H9 (cell line): Measurements from ENCODE around the gene TREML4. TPM values are rescaled to one million over a fixed set of nuclear protein-coding genes. Genes with fewer than 3 reads are reported as not detected.

Source experiments
- DNase-seq: peaks from one replicate; pipeline ENCODE4 v3.0.0-alpha.2; 2017
- H2AFZ ChIP-seq: one replicate; pipeline ENCODE4 v1.6.1; 2013; ENCODE audit warnings: mild to moderate bottlenecking, low read length, control low read depth, moderate library complexity
- H2AK5ac ChIP-seq: 2 replicates; pipeline ENCODE4 v1.6.1; 2013; ENCODE audit warnings: low read length, control low read depth, mixed read lengths; ENCODE audit not compliant: insufficient read length
- H2BK120ac ChIP-seq: one replicate; pipeline ENCODE4 v1.6.1; 2013; ENCODE audit warnings: low read depth, mild to moderate bottlenecking, low read length, control low read depth, inconsistent platforms; ENCODE audit not compliant: poor library complexity, severe bottlenecking
- H2BK12ac ChIP-seq: 2 replicates; pipeline ENCODE4 v1.6.1; 2013; ENCODE audit warnings: low read length, control low read depth, mixed read lengths, low read depth; ENCODE audit not compliant: insufficient read length
- H2BK15ac ChIP-seq: 2 replicates; pipeline ENCODE4 v1.6.1; 2013; ENCODE audit warnings: low read depth, low read length, control low read depth
- H2BK20ac ChIP-seq: one replicate; pipeline ENCODE4 v1.6.1; 2013; ENCODE audit warnings: low read depth, mild to moderate bottlenecking, low read length, control low read depth, inconsistent platforms; ENCODE audit not compliant: poor library complexity, severe bottlenecking
- H2BK5ac ChIP-seq: 2 replicates; pipeline ENCODE4 v1.6.1; 2013; ENCODE audit warnings: low read length, control low read depth, mixed read lengths; ENCODE audit not compliant: insufficient read length
- H3K14ac ChIP-seq: 2 replicates; pipeline ENCODE4 v1.6.1; 2013; ENCODE audit warnings: low read length, control low read depth; ENCODE audit not compliant: insufficient read depth
- H3K18ac ChIP-seq: 2 replicates; pipeline ENCODE4 v1.6.1; 2013; ENCODE audit warnings: low read depth, mild to moderate bottlenecking, mixed read lengths, low read length, control low read depth; ENCODE audit not compliant: insufficient read length
- H3K23ac ChIP-seq: 2 replicates; pipeline ENCODE4 v1.6.1; 2013; ENCODE audit warnings: low read length, control low read depth, mixed read lengths, low read depth; ENCODE audit not compliant: insufficient read length
- H3K23me2 ChIP-seq: 2 replicates; pipeline ENCODE4 v1.6.1; 2013; ENCODE audit warnings: low read depth, mild to moderate bottlenecking, mixed read lengths, low read length, control low read depth; ENCODE audit not compliant: insufficient read length, poor library complexity, severe bottlenecking
- H3K27ac ChIP-seq: 2 replicates; pipeline ENCODE4 v1.5.1; 2013; ENCODE audit warnings: low read length, control low read depth, mixed read lengths, low read depth; ENCODE audit not compliant: insufficient read length
- H3K27me3 ChIP-seq: 2 replicates; pipeline ENCODE4 v1.6.1; 2013; ENCODE audit warnings: low read length, control low read depth, inconsistent platforms; ENCODE audit not compliant: insufficient read depth
- H3K4ac ChIP-seq: 2 replicates; pipeline ENCODE4 v1.6.1; 2013; ENCODE audit warnings: low read depth, mild to moderate bottlenecking, control low read depth, inconsistent platforms, low read length, moderate library complexity
- H3K4me1 ChIP-seq: 2 replicates; pipeline ENCODE4 v1.6.1; 2013; ENCODE audit warnings: low read length, control low read depth, inconsistent platforms; ENCODE audit not compliant: insufficient read depth
- H3K4me2 ChIP-seq: 2 replicates; pipeline ENCODE4 v1.6.1; 2013; ENCODE audit warnings: low read length, control low read depth, mixed read lengths; ENCODE audit not compliant: insufficient read length, insufficient read depth
- H3K56ac ChIP-seq: 2 replicates; pipeline ENCODE4 v1.6.1; 2013; ENCODE audit warnings: low read depth, mild to moderate bottlenecking, mixed read lengths, low read length, control low read depth; ENCODE audit not compliant: insufficient read length
- H3K79me1 ChIP-seq: 2 replicates; pipeline ENCODE4 v1.6.1; 2013; ENCODE audit warnings: low read depth, mild to moderate bottlenecking, moderate library complexity, low read length, control low read depth, inconsistent platforms; ENCODE audit not compliant: insufficient read depth, poor library complexity, severe bottlenecking
- H3K79me2 ChIP-seq: 2 replicates; pipeline ENCODE4 v1.6.1; 2013; ENCODE audit warnings: low read length, control low read depth, inconsistent platforms; ENCODE audit not compliant: insufficient read depth
- H3K9ac ChIP-seq: 2 replicates; pipeline ENCODE4 v1.6.1; 2013; ENCODE audit warnings: low read length, control low read depth, mixed read lengths; ENCODE audit not compliant: insufficient read length; ENCODE audit errors: extremely low read depth
- H3K9me3 ChIP-seq: one replicate; pipeline ENCODE4 v1.6.1; 2013; ENCODE audit warnings: low read depth, low read length, inconsistent platforms; ENCODE audit not compliant: control insufficient read depth
- H3T11ph ChIP-seq: one replicate; pipeline ENCODE4 v1.6.1; 2013; ENCODE audit warnings: mild to moderate bottlenecking, low read length, control low read depth, inconsistent platforms
- H4K20me1 ChIP-seq: one replicate; pipeline ENCODE4 v1.6.1; 2013; ENCODE audit not compliant: control insufficient read depth, insufficient read length, insufficient read depth
- H4K5ac ChIP-seq: 2 replicates; pipeline ENCODE4 v1.6.1; 2013; ENCODE audit warnings: low read depth, mild to moderate bottlenecking, mixed read lengths, low read length, control low read depth; ENCODE audit not compliant: insufficient read length
- H4K8ac ChIP-seq: replicated peaks from 2 replicates; pipeline ENCODE4 v1.6.1; 2013; ENCODE audit warnings: low read length, control low read depth, mixed read lengths, low read depth; ENCODE audit not compliant: insufficient read length
- H4K91ac ChIP-seq: 2 replicates; pipeline ENCODE4 v1.6.1; 2013; ENCODE audit warnings: low read depth, mild to moderate bottlenecking, moderate library complexity, mixed read lengths, low read length, control low read depth; ENCODE audit not compliant: insufficient read length
- H3K27ac Mint-ChIP-seq, 3 experiments: 2 replicates in 2 of 3; 3 replicates in 1 of 3; pipeline ENCODE4 v1.8.0; 2020 to 2021; ENCODE audit warnings: mixed read lengths in 3 of 3, mild to moderate bottlenecking in 1 of 3, moderate library complexity in 1 of 3
- H3K27me3 Mint-ChIP-seq: 2 replicates; pipeline ENCODE4 v1.8.0; 2021; ENCODE audit warnings: low read depth, mild to moderate bottlenecking, moderate library complexity, mixed read lengths
- H3K36me3 Mint-ChIP-seq, 3 experiments: 2 replicates in 2 of 3; 3 replicates in 1 of 3; pipeline ENCODE4 v1.8.0; 2020 to 2021; ENCODE audit warnings: low read depth in 3 of 3, mixed read lengths in 3 of 3; ENCODE audit not compliant: insufficient read depth in 1 of 3
- H3K4me1 Mint-ChIP-seq, 2 experiments: 2 replicates each; pipeline ENCODE4 v1.8.0; 2020; ENCODE audit warnings: mixed read lengths in 2 of 2
- H3K4me3 Mint-ChIP-seq, 2 experiments: 2 replicates in 1 of 2; 3 replicates in 1 of 2; pipeline ENCODE4 v1.8.0; 2020 to 2021; ENCODE audit warnings: mild to moderate bottlenecking in 2 of 2, mixed read lengths in 2 of 2, moderate library complexity in 1 of 2
- H3K9me3 Mint-ChIP-seq, 2 experiments: 2 replicates in 1 of 2; 3 replicates in 1 of 2; pipeline ENCODE4 v1.8.0; 2020; ENCODE audit warnings: mild to moderate bottlenecking in 2 of 2, mixed read lengths in 2 of 2, moderate library complexity in 1 of 2
- WGBS: extraction: QIAGEN DNeasy Blood & Tissue Kit; methylation state at CpG from one replicate; pipeline ENCODE4 v1.1.7; 2013; ENCODE audit warnings: missing lambda C conversion rate, low lambda C conversion rate, mixed read lengths; ENCODE audit not compliant: insufficient read length; ENCODE audit errors: extremely low coverage; 5-methylcytosine and 5-hydroxymethylcytosine counted together
- total RNA-seq: library from RNA; stranded (reverse); gene quantifications from 2 replicates; pipeline ENCODE4 v1.2.1, GENCODE V29; 2021
- TF ChIP-seq, protein P1 (sequence below): fragments of 200-600 bp; sonication (generic); conservative IDR thresholded peaks from 3 replicates; pipeline ENCODE4 v1.8.0; 2021; ENCODE audit warnings: antibody characterized with exemption, mild to moderate bottlenecking

TREML4 gene
- total RNA-seq, 1 experiment from 2014 or later: not detected

GRCh38 chr6:41194386-41194785, 33.8 kb upstream of the TREML4 start:
- Histone ChIP-seq H2AFZ (no peak overlapping the region), H3K79me2 (no peaks in the 10 kb centered on the region), H3K79me1 (no peaks in the 10 kb centered on the region), H2BK120ac (no peak overlapping the region), H2AK5ac (no peak overlapping the region), H3K56ac (no peak overlapping the region), H4K8ac (no peak overlapping the region), H3K9me3 (peaks cover 8% of the 10 kb centered on the region), H3K9ac (no peak overlapping the region), H3K27ac (no peak overlapping the region), H3K18ac (no peak overlapping the region), H2BK20ac (no peak overlapping the region), H3K23me2 (no peaks in the 10 kb centered on the region), H3K23ac (no peak overlapping the region), H2BK5ac (no peak overlapping the region), H2BK15ac (no peak overlapping the region), H4K20me1 (no peaks in the 10 kb centered on the region), H3K4ac (no peak overlapping the region), H2BK12ac (no peak overlapping the region), H3K27me3 (no peaks in the 10 kb centered on the region), H4K91ac (no peak overlapping the region), H3T11ph (no peak overlapping the region), H3K4me2 (no peak overlapping the region), H3K14ac (no peak overlapping the region), H4K5ac (no peak overlapping the region), H3K4me1 (no peaks in the 10 kb centered on the region)
- H3K4me1 Mint-ChIP-seq: peaks cover 0 to 7% of the 10 kb centered on the region in 2 experiments; a peak in 2 of 4 replicates
- peaks cover 12% of the 10 kb centered on the region in 2 experiments for H3K9me3 Mint-ChIP-seq
- H3K4me3 Mint-ChIP-seq: no peak overlapping the region
- H3K27ac Mint-ChIP-seq: no peak overlapping the region
- no CpG with 5 or more reads among the region's 3 CpGs for WGBS
- TF ChIP-seq, protein P1, sequence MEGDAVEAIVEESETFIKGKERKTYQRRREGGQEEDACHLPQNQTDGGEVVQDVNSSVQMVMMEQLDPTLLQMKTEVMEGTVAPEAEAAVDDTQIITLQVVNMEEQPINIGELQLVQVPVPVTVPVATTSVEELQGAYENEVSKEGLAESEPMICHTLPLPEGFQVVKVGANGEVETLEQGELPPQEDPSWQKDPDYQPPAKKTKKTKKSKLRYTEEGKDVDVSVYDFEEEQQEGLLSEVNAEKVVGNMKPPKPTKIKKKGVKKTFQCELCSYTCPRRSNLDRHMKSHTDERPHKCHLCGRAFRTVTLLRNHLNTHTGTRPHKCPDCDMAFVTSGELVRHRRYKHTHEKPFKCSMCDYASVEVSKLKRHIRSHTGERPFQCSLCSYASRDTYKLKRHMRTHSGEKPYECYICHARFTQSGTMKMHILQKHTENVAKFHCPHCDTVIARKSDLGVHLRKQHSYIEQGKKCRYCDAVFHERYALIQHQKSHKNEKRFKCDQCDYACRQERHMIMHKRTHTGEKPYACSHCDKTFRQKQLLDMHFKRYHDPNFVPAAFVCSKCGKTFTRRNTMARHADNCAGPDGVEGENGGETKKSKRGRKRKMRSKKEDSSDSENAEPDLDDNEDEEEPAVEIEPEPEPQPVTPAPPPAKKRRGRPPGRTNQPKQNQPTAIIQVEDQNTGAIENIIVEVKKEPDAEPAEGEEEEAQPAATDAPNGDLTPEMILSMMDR: no peak
- H3K36me3 Mint-ChIP-seq: peaks cover 6 to 13% (median 9%) of the 10 kb centered on the region in 3 experiments
- peaks cover 22% of the 10 kb centered on the region for H3K27me3 Mint-ChIP-seq
- DNase-seq: no peak
